Activated naive CD4-positive, alpha-beta T cell treated with anti-CD3 and anti-CD28 coated beads, Interleukin-2, amount 50 U/mL, for 72 hours (primary cell): Measurements from ENCODE around the gene ERCC6. TPM values are rescaled to one million over a fixed set of nuclear protein-coding genes. Genes with fewer than 3 reads are reported as not detected.

Experiments
- ATAC-seq, 2 donors: fragments of 150-1000 bp; cut with Tn5 transposase; 2 replicates each; pipeline ENCODE4 v1.10.0; 2021; ENCODE audit warnings: mild to moderate bottlenecking in 2 of 2, moderate library complexity in 2 of 2
- DNase-seq, 2 donors: peaks; one replicate each; pipeline ENCODE4 v3.0.0; 2021 to 2022; ENCODE audit warnings: low spot score in 2 of 2
- H3K27ac Mint-ChIP-seq, 2 donors: one replicate each; pipeline ENCODE4 v1.8.0; 2022; ENCODE audit warnings: mild to moderate bottlenecking in 2 of 2, mixed read lengths in 2 of 2
- H3K36me3 Mint-ChIP-seq, 2 donors: one replicate each; pipeline ENCODE4 v1.8.0; 2022; ENCODE audit warnings: mixed read lengths in 2 of 2
- H3K9me3 Mint-ChIP-seq, 2 donors: one replicate each; pipeline ENCODE4 v1.8.0; 2022; ENCODE audit warnings: mixed read lengths in 2 of 2
- total RNA-seq, 2 donors: library from RNA; stranded (reverse); gene quantifications; one replicate each; pipeline ENCODE4 v1.2.3, GENCODE V29; 2022

Gene ERCC6
- total RNA-seq: 10 to 100 TPM; 31.7 to 36.2 TPM

DNA sequence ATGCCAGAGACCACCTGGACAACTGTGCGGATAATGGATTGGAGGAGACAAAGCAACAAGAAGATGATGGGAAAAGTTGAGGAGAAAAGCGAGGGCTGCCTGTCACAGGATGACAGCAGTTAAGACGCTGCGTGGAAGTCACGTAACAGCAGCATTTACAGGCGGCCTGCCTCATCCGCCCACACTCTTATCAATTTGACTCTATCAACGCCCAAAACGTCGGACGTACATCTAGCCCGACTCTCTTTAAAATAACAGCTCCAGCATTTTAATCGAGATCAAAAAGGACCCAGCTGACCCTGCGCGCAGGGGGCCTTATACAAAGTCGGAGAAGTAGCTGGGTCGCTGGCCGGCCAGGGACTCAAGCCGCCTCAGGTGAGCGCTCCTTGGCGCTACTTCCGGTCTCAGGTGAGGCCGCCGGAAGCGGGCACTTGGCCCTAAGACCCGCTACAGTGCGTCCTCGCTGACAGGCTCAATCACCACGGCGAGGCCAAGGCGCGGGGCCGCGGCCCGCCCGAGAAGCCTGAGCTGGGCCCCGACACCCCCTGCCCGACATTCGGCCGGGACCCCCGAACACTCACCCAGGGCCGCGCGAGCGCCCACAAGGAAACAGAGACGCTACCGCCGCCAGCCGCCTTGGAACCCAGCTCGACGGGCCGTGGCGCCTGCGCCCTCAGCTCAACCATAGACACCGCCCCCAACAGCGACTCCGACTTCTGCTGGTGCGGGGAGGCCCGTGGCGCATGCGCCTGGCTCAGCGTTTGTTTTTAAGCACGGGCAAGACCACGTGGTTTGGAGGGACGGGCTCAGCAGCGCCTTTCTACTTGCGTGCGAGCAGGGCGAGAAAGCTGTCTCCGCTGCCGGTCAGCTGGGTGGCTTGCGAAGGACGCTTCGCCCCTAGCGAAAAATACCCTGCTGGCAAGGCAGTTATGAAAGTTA is at the start of gene ERCC6:
TSS of gene ERCC6 (minus strand) at position 741 of the 939 bp plus-strand sequence.
- H3K9me3 Mint-ChIP-seq: no peaks in the 10 kb centered on the region
- peaks cover 9 to 20% of the 10 kb centered on the region in 2 donors for H3K36me3 Mint-ChIP-seq
- DNase-seq (peak; percentile 90 to 97), ATAC-seq (peak; percentile 91 to 95)
- H3K27ac Mint-ChIP-seq: peak within 1 kb of the TSS; percentile 98

DNA sequence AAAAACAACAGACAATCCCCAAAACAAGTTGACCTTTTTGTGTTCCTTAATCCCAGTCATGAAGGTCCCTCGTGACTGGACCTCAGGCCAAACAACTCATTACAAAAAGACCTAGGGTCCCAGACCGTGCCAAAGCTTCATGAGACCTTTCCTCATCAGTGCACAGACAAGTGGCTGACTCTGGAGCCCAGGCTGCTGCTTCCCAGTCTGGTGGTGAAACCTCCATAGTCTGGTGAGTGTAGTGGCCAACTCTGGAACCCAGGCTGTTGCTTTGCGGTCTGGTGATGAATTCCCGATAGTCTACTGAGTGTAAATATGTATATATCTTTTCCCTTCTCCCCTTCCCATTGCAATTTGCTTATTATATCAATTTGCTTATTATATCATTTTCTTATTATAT is 49.1 kb upstream of the ERCC6 start:
- H3K9me3 Mint-ChIP-seq: no peaks in the 10 kb centered on the region
- DNase-seq (no peak), ATAC-seq (no peak)
- H3K36me3 Mint-ChIP-seq: no peaks in the 10 kb centered on the region
- no peak overlapping the region for H3K27ac Mint-ChIP-seq

DNA sequence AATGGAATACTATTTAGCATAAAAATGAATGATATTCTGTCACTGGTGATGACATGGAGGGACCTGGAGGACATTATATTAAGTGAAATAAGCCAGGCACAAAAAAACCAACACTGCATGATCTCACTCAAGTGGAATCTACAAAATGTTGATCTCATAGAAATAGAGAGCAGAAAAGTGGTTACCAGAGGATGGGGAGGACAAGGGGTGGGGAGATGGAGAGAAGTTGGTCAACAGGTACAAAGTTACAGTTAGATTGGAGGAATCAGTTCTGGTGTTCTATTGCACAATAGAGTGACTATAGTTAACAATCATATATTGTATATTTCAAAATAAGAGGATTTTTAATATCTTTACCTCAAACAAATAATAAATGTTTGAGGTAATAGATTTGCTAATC is 46.5 kb upstream of the ERCC6 start:
- H3K9me3 Mint-ChIP-seq: no peaks in the 10 kb centered on the region
- H3K36me3 Mint-ChIP-seq: no peaks in the 10 kb centered on the region
- no peak for DNase-seq
- H3K27ac Mint-ChIP-seq: no peak overlapping the region
- no peak for ATAC-seq

DNA sequence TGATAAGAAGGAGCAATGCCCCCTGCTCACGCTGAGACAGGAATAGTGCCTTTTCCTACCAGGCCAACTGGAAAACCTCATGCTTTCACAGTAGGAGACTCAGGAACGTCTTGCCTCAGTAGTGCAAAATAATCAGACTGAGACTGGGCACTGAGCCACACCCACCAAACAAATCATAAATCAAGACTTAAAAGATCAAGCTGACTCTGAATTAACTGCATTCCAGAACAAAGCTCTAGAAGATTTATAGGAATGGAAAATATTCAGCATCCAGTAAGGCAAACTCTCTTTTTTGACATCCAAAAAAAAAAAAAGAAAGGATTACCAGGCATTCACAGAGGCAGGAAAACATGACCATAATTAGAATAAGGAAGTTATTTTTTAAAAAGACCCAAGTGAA is 40.7 kb upstream of the ERCC6 start:
- no peaks in the 10 kb centered on the region for H3K36me3 Mint-ChIP-seq
- H3K9me3 Mint-ChIP-seq: no peaks in the 10 kb centered on the region
- no peak overlapping the region for H3K27ac Mint-ChIP-seq
- ATAC-seq: no peak
- no peak for DNase-seq

DNA sequence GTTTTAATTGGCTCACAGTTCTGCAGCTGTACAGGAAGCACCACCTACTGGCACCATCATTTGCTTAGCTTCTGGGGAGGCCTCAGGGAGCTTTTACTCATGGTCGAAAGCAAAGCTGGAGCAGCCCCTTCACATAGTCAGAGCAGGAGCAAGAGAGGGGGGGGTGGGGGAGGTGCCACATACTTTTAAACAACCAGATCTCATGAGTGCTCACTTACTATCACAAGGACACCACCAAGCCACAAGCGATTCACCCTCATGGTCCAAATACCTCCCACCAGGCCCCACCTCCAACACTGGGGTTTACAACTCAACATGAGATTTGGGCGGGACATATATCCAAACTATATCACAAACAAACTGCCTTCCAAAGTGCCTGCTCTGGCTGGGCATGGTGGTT is 39.5 kb upstream of the ERCC6 start:
- H3K36me3 Mint-ChIP-seq: no peaks in the 10 kb centered on the region
- no peak for DNase-seq
- H3K27ac Mint-ChIP-seq: no peak overlapping the region
- H3K9me3 Mint-ChIP-seq: no peaks in the 10 kb centered on the region
- peak in 1 of 2 donors; percentile 16 for ATAC-seq

DNA sequence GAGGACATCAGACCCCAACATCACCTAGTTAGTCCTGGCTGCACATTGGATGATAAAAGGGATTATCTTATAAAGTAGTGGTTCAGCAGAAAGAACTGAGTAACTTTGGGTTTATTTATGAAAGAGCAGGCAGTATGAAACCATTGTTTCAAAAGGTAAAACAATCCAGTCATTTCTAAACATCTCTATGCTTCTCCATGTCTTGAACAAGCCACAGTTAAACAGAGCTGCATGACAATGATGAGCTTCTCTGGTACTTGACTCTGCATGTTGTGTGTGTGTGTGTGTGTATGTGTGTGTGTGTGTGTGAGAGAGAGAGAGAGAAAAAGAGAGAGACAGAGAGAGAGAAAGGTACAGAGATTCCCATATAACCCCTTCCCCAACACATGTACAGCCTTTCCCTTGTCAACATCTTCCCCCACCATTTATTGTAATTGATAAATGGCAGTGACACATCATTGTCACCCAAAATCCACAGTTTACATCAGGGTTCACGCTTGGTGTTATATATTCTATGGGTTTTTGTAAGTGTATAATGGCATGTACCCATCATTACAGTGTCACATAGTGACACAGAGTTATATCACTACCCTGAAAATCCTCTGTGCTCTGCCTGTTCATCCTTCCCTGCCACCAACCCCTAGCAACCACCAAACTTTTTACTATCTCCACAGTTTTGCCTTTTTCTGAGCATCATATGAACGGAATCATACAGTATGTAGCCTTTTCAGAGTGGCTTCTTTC is 38.4 kb upstream of the ERCC6 start:
- Mint-ChIP-seq H3K27ac (no peak overlapping the region), H3K9me3 (no peaks in the 10 kb centered on the region), H3K36me3 (no peaks in the 10 kb centered on the region)
- DNase-seq (no peak), ATAC-seq (peak; percentile 39 to 86)

DNA sequence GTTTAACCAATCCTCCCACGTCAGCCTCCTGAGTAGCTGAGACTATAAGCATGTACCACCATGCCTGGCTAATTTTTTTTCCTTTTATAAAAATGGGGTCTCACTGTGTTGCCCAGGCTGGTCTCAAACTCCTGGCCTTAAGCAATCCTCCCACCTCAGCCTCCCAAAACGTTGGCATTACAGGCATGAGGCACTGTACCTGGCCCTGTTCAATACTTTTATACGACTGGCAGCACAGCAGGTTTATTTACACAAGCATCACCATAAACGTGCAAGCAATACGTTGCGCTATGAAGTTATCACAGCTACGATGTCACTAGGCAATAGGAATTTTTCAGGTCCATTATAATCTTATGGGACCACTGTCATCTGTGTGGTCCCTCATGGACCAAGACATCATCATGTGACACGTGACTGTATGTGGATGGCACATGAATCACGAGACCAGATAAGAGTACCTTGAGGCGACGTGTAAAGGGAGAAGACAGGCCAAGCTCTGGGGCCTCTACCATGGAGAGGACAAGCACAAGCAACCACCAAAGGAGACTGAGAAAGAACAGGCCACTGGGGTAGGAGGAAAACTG is 36.7 kb upstream of the ERCC6 start:
- Mint-ChIP-seq H3K27ac (peak overlapping the region in 1 of 2 donors; percentile 30), H3K36me3 (no peaks in the 10 kb centered on the region), H3K9me3 (no peaks in the 10 kb centered on the region)
- DNase-seq: no peak
- no peak for ATAC-seq

DNA sequence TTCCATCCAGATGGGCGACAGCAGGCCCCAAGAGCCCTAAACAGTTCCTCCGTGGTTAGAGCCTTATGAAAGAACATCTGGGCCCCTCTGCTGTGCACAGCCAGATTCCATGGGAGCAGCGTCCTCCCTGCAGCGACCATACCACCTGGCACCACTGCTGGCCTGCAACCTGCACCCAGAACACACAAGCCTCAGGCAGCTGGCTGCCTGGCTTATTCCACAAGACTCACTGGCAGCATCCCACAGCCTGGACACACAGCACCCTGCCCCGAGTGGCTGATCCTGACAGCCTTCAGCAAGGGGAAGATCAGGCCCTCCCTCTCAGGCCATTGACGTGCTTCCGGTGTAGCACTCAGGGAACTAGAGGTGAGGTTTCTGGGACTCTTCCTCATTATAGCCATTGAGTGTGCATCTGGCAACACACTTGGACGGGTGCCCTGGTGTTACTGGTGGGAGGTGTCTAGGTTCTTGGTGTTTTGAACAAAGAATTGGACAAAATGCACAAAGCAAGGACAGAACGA is 33.7 kb upstream of the ERCC6 start:
- no peaks in the 10 kb centered on the region for H3K9me3 Mint-ChIP-seq

DNA sequence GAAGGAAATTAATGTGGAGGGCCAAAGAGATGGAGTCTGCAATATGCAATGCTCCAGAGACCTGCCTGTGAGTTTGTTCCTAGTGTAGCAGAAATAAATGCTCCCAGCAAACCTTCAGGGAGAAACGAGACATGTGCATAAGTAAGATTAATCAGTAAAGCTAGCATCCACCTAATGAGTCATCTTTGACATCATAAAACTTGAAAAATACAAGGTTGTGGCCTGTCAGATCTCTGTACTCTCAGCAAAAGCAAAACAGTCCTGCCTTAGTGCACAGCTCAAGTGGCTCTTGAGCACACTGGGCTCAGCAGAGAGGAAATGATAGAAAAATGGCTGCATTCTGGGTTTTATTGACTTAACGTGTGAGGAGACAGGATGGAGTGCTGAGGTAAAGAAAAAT is 32.5 kb upstream of the ERCC6 start:
- DNase-seq (no peak), ATAC-seq (peak in 1 of 2 donors; percentile 53)
- Mint-ChIP-seq H3K9me3 (no peaks in the 10 kb centered on the region), H3K36me3 (no peaks in the 10 kb centered on the region), H3K27ac (no peak overlapping the region)

More for the DNA sequence above, 33.7 kb upstream of the ERCC6 start:
- no peak overlapping the region for H3K27ac Mint-ChIP-seq
- H3K36me3 Mint-ChIP-seq: no peaks in the 10 kb centered on the region
- ATAC-seq (no peak), DNase-seq (no peak)

DNA sequence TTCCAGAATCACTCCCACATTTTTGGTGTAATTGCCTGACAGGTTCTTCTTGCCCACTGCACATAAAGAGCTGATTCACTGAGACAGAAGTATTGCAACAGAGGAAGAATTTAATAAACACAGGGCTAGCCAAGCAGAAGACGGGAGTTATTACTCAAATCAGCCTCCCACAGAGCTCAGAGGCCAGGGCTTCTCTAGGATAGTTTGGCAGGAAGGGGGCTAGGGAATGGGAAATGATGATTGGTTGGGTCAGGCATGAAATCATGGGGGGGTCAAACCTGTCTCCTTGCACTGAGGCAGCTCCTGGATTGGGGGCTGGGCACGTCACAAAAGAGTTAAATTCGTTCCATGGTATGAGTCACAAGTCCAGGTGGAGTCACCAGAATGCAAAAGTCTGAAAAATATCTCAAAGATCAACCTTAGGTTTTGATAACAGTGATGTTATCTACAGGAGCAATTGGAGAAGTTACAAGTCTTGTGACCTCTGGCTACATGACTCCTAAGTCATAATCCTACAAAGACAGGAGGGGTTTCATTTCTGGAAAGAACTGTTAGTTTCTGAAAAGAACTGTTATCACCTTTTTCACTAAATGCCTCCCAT is 30.2 kb upstream of the ERCC6 start:
- H3K36me3 Mint-ChIP-seq: no peaks in the 10 kb centered on the region
- peak overlapping the region in 1 of 2 donors; percentile 73 for H3K27ac Mint-ChIP-seq
- DNase-seq (no peak), ATAC-seq (peak in 1 of 2 donors; percentile 53)
- no peaks in the 10 kb centered on the region for H3K9me3 Mint-ChIP-seq

DNA sequence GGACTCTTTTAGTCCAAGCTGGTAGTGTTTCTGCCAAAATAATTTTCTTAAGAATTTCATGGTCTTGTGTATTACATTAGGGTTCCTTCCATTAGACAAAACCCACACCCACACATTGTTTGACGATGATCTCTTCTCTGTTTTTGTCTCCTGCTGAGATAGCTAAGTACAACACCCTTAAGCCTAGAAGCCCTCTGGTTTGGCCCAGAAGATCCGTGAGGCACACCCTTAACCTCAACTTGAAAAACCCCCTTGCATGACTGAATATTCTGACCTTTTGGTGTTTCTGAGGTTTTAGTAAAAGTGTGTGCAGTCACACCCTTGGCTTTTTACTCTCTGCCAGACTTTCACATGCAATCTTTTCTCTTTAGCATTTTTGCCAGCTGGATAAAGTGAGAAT is 29.3 kb upstream of the ERCC6 start:
- DNase-seq (no peak), ATAC-seq (peak; percentile 32 to 77)
- no peaks in the 10 kb centered on the region for H3K9me3 Mint-ChIP-seq
- H3K27ac Mint-ChIP-seq: peak overlapping the region in 1 of 2 donors; percentile 73
- no peaks in the 10 kb centered on the region for H3K36me3 Mint-ChIP-seq

DNA sequence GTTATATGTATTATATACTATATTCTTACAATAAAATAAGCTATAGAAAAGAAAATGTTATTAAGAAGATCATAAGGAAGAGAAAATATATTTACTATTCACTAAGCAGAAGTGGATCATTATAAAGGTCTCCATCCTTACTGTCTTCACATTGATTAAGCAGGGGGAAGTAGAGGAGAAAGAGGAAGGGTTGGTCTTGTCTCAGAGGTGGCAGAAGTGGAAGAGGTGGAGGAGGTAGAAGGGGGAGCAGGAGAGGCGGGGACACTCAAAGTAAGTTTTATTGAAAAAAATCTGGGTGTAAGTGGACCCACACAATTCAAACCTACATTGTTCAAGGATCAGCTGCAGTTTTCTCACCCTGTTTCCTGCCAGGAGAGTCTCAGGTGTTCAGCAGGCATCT is 28.9 kb upstream of the ERCC6 start:
- peak overlapping the region in 1 of 2 donors; percentile 73 for H3K27ac Mint-ChIP-seq
- no peak for DNase-seq
- no peaks in the 10 kb centered on the region for H3K9me3 Mint-ChIP-seq
- ATAC-seq: no peak
- H3K36me3 Mint-ChIP-seq: no peaks in the 10 kb centered on the region

DNA sequence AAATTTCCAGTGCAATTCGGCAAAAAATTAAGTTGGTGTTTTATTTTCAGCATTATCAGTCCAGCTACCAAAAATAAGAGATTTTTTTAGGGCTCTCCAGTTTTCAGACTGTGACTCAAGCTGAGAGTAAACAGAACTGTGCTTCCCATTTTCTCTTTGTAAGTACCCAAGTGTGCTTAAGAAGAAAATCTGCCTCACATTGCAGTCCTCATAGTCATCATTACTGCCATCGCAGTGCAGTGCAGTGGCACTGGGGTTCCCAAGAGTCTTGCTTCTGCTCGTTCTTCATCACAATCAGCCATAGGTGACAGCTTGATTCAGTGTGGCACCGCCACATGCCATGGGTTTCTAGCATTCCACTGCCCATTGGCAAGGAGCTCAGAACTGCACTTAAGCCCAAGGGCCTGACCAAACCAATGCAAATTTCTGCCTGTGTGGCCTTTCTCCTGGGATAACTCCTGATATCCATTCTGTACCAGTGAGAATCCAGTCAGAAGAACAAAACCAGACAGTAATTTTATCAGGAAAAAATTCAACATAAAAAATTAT is 25.6 kb upstream of the ERCC6 start:
- no peaks in the 10 kb centered on the region for H3K9me3 Mint-ChIP-seq
- no peak for DNase-seq
- H3K36me3 Mint-ChIP-seq: no peaks in the 10 kb centered on the region
- no peak for ATAC-seq
- H3K27ac Mint-ChIP-seq: no peak overlapping the region

DNA sequence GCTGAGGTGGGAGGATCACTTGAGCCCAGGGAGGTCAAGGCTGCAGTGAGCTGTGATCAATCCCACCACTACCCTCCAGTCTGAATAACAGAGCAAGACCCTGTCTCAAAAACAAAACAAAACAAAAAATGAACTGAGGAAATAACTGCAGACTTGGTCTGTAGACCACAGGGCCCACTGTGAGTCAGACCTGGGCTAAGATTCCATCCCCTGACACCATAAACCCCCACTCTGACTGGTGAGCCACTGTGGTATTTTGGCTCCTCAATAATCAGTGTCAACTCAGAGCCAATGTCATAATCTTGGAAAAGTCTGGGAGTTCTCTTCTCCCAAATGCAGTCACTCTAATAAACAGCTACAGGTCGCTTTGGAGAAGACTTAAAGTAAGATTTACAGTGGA is 24.0 kb upstream of the ERCC6 start:
- Mint-ChIP-seq H3K27ac (no peak overlapping the region), H3K36me3 (no peaks in the 10 kb centered on the region), H3K9me3 (no peaks in the 10 kb centered on the region)
- peak in 1 of 2 donors; percentile 18 for ATAC-seq
- no peak for DNase-seq

DNA sequence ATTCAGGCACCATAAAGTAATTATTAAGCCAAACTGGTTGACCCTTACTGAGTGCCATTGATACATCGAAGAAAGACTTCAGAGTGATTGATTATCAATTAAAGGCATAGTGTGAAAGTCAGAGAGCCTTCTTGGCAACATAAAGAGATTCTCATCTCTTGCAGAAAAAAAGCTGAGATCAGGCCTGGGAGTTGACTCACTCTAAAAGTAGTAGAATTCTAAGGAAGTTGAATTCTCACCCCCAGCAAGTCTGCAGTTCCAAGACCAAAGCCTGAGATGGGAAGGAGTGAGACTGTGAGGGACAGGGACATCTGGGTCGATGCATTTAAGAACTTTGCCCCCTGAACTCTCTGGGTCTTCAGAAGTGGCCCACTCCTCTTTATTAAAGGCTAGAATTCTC is 21.6 kb upstream of the ERCC6 start:
- Mint-ChIP-seq H3K27ac (no peak overlapping the region), H3K9me3 (peaks cover under 1 to 1% of the 10 kb centered on the region in 2 donors), H3K36me3 (no peaks in the 10 kb centered on the region)
- DNase-seq (no peak), ATAC-seq (no peak)

DNA sequence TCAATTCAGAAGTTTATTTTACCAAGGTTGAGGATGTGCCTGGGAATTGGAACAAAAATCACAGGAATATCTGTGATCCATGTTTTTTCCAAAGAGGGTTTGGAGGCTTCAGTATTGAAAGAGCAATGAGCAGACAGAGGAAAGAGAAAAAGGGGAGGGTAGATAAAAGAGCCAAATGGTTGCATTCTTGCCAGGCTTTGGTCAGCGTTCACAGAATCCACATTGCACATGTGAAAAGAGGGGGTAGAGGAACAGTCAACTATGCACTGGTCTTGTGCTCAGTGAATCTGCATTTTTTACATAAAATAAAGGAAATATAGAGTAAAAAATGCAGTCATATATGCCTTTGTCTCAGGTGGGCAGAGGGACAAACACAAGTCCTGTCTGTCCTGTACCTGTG is 20.6 kb upstream of the ERCC6 start:
- Mint-ChIP-seq H3K9me3 (peaks cover 5 to 6% of the 10 kb centered on the region in 2 donors), H3K36me3 (no peaks in the 10 kb centered on the region), H3K27ac (no peak overlapping the region)
- ATAC-seq (no peak), DNase-seq (no peak)
